B cell (primary cell): ENCODE results near the gene ADAMTS14. TPM values are rescaled to one million over a fixed set of nuclear protein-coding genes. Genes with fewer than 3 reads are reported as not detected.

Experiments used
- ATAC-seq: fragments of 200-7000 bp; cut with Tn5 transposase; one replicate; pipeline ENCODE4 v1.10.0; 2021; ENCODE audit warnings: low read depth, mild to moderate bottlenecking, moderate number of reproducible peaks, moderate library complexity
- CTCF ChIA-PET: fragments of 350-600 bp; sonication (Branson Sonifier 250); formaldehyde crosslinking; loops from one replicate; lab custom pipeline; 2021; ENCODE audit warnings: antibody characterized with exemption, inconsistent platforms; lab: Charles Lee
- POLR2A ChIA-PET: fragments of 350-600 bp; sonication (Branson Sonifier 250); formaldehyde crosslinking; loops from one replicate; lab custom pipeline; 2021; ENCODE audit warnings: antibody characterized with exemption; lab: Charles Lee
- DNase-seq: peaks from one replicate; pipeline ENCODE4 v3.0.0; 2013
- H2AFZ ChIP-seq: 2 replicates; pipeline ENCODE4 v1.6.1; 2012; ENCODE audit warnings: mild to moderate bottlenecking, low read depth, low read length; ENCODE audit not compliant: insufficient read depth, poor library complexity, severe bottlenecking
- H3K27ac ChIP-seq, 2 donors: 1 replicate in 1 of 2; 2 replicates in 1 of 2; pipeline ENCODE4 v1.5.1; 2012 to 2013; ENCODE audit warnings: low read length in 2 of 2, mild to moderate bottlenecking in 2 of 2, moderate library complexity in 1 of 2
- H3K27me3 ChIP-seq, 4 experiments: fragments of 200-600 bp in 1 of 4; sonication (generic) in 1 of 4; replicated peaks in 1 of 4; 1 replicate in 2 of 4; 2 replicates in 2 of 4; pipeline versions ENCODE4 v1.6.1 to v1.7.0; 2013 to 2016; ENCODE audit warnings: low read length in 3 of 4, mild to moderate bottlenecking in 2 of 4, mixed read lengths in 1 of 4, moderate library complexity in 1 of 4; ENCODE audit not compliant: insufficient read depth in 4 of 4, control insufficient read depth in 3 of 4; ENCODE audit errors: control extremely low read depth in 1 of 4
- H3K36me3 ChIP-seq, 2 experiments: replicated peaks in 1 of 2; 1 replicate in 1 of 2; 2 replicates in 1 of 2; pipeline versions ENCODE4 v1.6.1 to v1.7.1; 2013; ENCODE audit warnings: low read length in 1 of 2; ENCODE audit not compliant: insufficient read depth in 2 of 2, control insufficient read depth in 1 of 2; ENCODE audit errors: control extremely low read depth in 1 of 2, extremely low read depth in 1 of 2
- H3K4me1 ChIP-seq, 2 donors: fragments of 200-600 bp in 1 of 2; sonication (generic) in 1 of 2; 1 replicate in 1 of 2; 2 replicates in 1 of 2; pipeline versions ENCODE4 v1.5.1 to v1.6.1; 2013 to 2017; ENCODE audit warnings: low read length in 2 of 2; ENCODE audit not compliant: control insufficient read depth in 2 of 2, insufficient read depth in 2 of 2
- H3K4me2 ChIP-seq: replicated peaks from 2 replicates; pipeline ENCODE3; 2012; ENCODE audit warnings: mild to moderate bottlenecking, low read depth, low read length; ENCODE audit not compliant: poor library complexity, severe bottlenecking
- H3K4me3 ChIP-seq, 5 experiments: fragments of 200-600 bp in 1 of 5; sonication (generic) in 1 of 5; 1 replicate in 3 of 5; 2 replicates in 2 of 5; pipeline versions ENCODE4 v1.5.1 to v1.7.0; 2011 to 2016; ENCODE audit warnings: low read length in 4 of 5, mild to moderate bottlenecking in 4 of 5, low read depth in 2 of 5, control low read depth in 1 of 5, moderate library complexity in 1 of 5; ENCODE audit not compliant: insufficient read depth in 1 of 5; ENCODE audit errors: control extremely low read depth in 1 of 5, extremely low read depth in 1 of 5
- H3K79me2 ChIP-seq: fragments of 200-600 bp; sonication (generic); one replicate; pipeline ENCODE4 v1.6.0; 2016; ENCODE audit warnings: low read length; ENCODE audit not compliant: control insufficient read depth, insufficient read depth
- H3K9ac ChIP-seq: fragments of 200-600 bp; sonication (generic); 2 replicates; pipeline ENCODE4 v1.6.1; 2017; ENCODE audit warnings: mild to moderate bottlenecking, low read length, moderate library complexity
- H3K9me3 ChIP-seq, 3 donors: one replicate each; pipeline versions ENCODE4 v1.6.1 to v1.7.1; 2013; ENCODE audit warnings: low read length in 2 of 3; ENCODE audit not compliant: control insufficient read depth in 2 of 3, insufficient read depth in 1 of 3; ENCODE audit errors: control extremely low read depth in 1 of 3
- H4K20me1 ChIP-seq: 2 replicates; pipeline ENCODE4 v1.6.0; 2012; ENCODE audit warnings: mild to moderate bottlenecking, low read length; ENCODE audit not compliant: insufficient read depth, control insufficient read depth, poor library complexity, severe bottlenecking
- H3K27ac Mint-ChIP-seq: one replicate; pipeline ENCODE4 v1.8.0; 2021; ENCODE audit warnings: mixed read lengths
- H3K27me3 Mint-ChIP-seq: one replicate; pipeline ENCODE4 v1.8.0; 2021; ENCODE audit warnings: mixed read lengths
- H3K4me1 Mint-ChIP-seq: one replicate; pipeline ENCODE4 v1.8.0; 2021; ENCODE audit warnings: mixed read lengths
- H3K4me3 Mint-ChIP-seq: one replicate; pipeline ENCODE4 v1.8.0; 2021; ENCODE audit warnings: mixed read lengths
- H3K9me3 Mint-ChIP-seq: one replicate; pipeline ENCODE4 v1.8.0; 2022; ENCODE audit warnings: mixed read lengths; ENCODE audit not compliant: insufficient read depth
- EZH2 ChIP-seq: IDR thresholded peaks from 2 replicates; pipeline ENCODE4 v1.6.1; 2012; ENCODE audit warnings: borderline replicate concordance, low read depth, mild to moderate bottlenecking, moderate library complexity, low read length; ENCODE audit not compliant: insufficient read depth, poor library complexity, severe bottlenecking
- WGBS: methylation state at CpG from one replicate; pipeline ENCODE4 v1.1.5; 2013; ENCODE audit warnings: missing lambda C conversion rate; ENCODE audit not compliant: insufficient coverage; 5-methylcytosine and 5-hydroxymethylcytosine counted together
- intact Hi-C: fragments of 100-400 bp; cut with micrococcal nuclease; formaldehyde crosslinking; loops from one replicate; pipeline ENCODE4 v1.10.0; 2022
- polyA plus RNA-seq: library from polyadenylated mRNA; depleted of rRNA; stranded (reverse); fragments of >200 nt; gene quantifications from 2 replicates; pipeline ENCODE4 v1.2.3, GENCODE V29; 2012
- total RNA-seq, 2 donors: library from RNA; stranded (reverse); fragments of 120-200 nt in 1 of 2; gene quantifications; 1 replicate in 1 of 2; 2 replicates in 1 of 2; pipeline versions ENCODE4 v1.2.3 to v1.2.4, GENCODE V29; 2013 to 2022
- TF ChIP-seq, protein P1 (sequence below): fragments of 200-600 bp; IDR thresholded peaks from one replicate; pipeline ENCODE4 v1.8.0; 2022; ENCODE audit warnings: antibody characterized with exemption, mild to moderate bottlenecking

The ADAMTS14 gene
- total and polyA plus RNA-seq, 2 donors (not counting 1 experiment from before 2014, with no cell fraction given), result not detected

DNA sequence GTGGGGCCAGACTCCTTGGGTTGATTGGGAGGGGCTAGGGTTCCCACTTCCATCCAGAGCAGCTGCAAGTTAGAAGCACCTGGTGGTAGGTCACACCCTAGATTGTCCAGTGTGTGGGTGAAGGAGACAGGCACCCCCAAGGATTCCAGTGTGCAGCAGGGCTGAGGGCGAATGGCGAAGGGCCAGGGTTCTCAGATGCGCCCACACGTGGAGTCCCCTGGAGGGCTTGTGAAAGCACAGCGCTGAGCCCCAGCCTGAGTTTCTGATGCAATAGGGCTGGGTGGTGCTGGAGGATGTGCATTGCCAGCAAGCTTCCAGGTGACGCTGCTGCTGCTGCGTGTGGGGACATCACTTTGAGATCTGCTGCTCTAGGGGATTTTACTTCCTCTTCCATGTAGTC lies 87.5 kb downstream of the ADAMTS14 start:
- Histone ChIP-seq H3K4me3 (no peak overlapping the region), H2AFZ (no peak overlapping the region), H3K9me3 (no peaks in the 10 kb centered on the region), H4K20me1 (no peaks in the 10 kb centered on the region), H3K4me1 (no peaks in the 10 kb centered on the region), H3K79me2 (no peaks in the 10 kb centered on the region), H3K4me2 (no peak overlapping the region), H3K36me3 (no peaks in the 10 kb centered on the region), H3K27ac (no peak overlapping the region), H3K27me3 (no peaks in the 10 kb centered on the region), H3K9ac (no peak overlapping the region)
- no peak overlapping the region for H3K27ac Mint-ChIP-seq
- no peak for ATAC-seq
- POLR2A ChIA-PET, result no interaction called here
- TF ChIP-seq, protein P1, sequence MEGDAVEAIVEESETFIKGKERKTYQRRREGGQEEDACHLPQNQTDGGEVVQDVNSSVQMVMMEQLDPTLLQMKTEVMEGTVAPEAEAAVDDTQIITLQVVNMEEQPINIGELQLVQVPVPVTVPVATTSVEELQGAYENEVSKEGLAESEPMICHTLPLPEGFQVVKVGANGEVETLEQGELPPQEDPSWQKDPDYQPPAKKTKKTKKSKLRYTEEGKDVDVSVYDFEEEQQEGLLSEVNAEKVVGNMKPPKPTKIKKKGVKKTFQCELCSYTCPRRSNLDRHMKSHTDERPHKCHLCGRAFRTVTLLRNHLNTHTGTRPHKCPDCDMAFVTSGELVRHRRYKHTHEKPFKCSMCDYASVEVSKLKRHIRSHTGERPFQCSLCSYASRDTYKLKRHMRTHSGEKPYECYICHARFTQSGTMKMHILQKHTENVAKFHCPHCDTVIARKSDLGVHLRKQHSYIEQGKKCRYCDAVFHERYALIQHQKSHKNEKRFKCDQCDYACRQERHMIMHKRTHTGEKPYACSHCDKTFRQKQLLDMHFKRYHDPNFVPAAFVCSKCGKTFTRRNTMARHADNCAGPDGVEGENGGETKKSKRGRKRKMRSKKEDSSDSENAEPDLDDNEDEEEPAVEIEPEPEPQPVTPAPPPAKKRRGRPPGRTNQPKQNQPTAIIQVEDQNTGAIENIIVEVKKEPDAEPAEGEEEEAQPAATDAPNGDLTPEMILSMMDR, result no peak
- no peak for TF ChIP-seq EZH2
- H3K4me1 Mint-ChIP-seq, result no peaks in the 10 kb centered on the region
- DNase-seq, result no peak
- WGBS, result 69% methylated on average over 7 of the region's 7 CpGs
- CTCF ChIA-PET, result interaction anchor here (0.8 to 8.8 kb wide), 8 partner anchors 14 to 305 kb away, joined by 3 to 91 read pairs (median 8); no protein-coding TSS in a partner anchor
- peaks cover 4% of the 10 kb centered on the region for H3K27me3 Mint-ChIP-seq
- intact Hi-C loops, result no loop called here
- H3K9me3 Mint-ChIP-seq, result no peaks in the 10 kb centered on the region
- no peak overlapping the region for H3K4me3 Mint-ChIP-seq

GRCh38 chr10:70760271-70760787 lies 88.0 kb downstream of the ADAMTS14 start:
- H3K27me3 Mint-ChIP-seq, result peaks cover 7% of the 10 kb centered on the region

More at GRCh38 chr10:70760271-70760787, 88.0 kb downstream of the ADAMTS14 start:
- no peaks in the 10 kb centered on the region for H3K4me1 Mint-ChIP-seq
- no peaks in the 10 kb centered on the region for H4K20me1 ChIP-seq
- H3K4me3 Mint-ChIP-seq, result no peak overlapping the region
- no peaks in the 10 kb centered on the region for H3K79me2 ChIP-seq
- H3K27ac ChIP-seq, result no peak overlapping the region
- H3K9me3 Mint-ChIP-seq, result peaks cover 3% of the 10 kb centered on the region
- POLR2A ChIA-PET, result no interaction called here
- no peaks in the 10 kb centered on the region for H3K36me3 ChIP-seq
- H3K27ac Mint-ChIP-seq, result no peak overlapping the region
- TF ChIP-seq, protein P1, result no peak
- no peak for TF ChIP-seq EZH2
- ATAC-seq (no peak), DNase-seq (no peak)
- H3K4me1 ChIP-seq, result no peaks in the 10 kb centered on the region
- CTCF ChIA-PET, result interaction anchor here (1.4 to 8.8 kb wide), 5 partner anchors 14 to 299 kb away, joined by 5 to 91 read pairs (median 14); no protein-coding TSS in a partner anchor
- intact Hi-C loops, result no loop called here
- no peak overlapping the region for H3K9ac ChIP-seq
- no peaks in the 10 kb centered on the region for H3K9me3 ChIP-seq
- no peak overlapping the region for H2AFZ ChIP-seq
- H3K4me3 ChIP-seq, result no peak overlapping the region
- H3K27me3 ChIP-seq, result no peaks in the 10 kb centered on the region
- H3K4me2 ChIP-seq, result no peak overlapping the region
- 85% methylated on average over 12 of the region's 12 CpGs for WGBS
